ENCODE results near the gene PPFIA4. TPM values are rescaled to one million over a fixed set of nuclear protein-coding genes. Genes with fewer than 3 reads are reported as not detected.

The PPFIA4 gene
- polyA plus RNA-seq, 3 donors from 2014 or later = not detected

- no peak for DNase-seq
- Mint-ChIP-seq H3K27me3 (ENCODE audit: low read depth in 3 of 3) (peaks cover 4 to 13% (median 7%) of the 10 kb centered on the region in 3 donors), H3K4me3 (no peak overlapping the region), H3K36me3 (no peaks in the 10 kb centered on the region), H3K27ac (no peak overlapping the region), H3K4me1 (no peaks in the 10 kb centered on the region), H3K9me3 (no peaks in the 10 kb centered on the region)
These were observed 14.4 kb downstream of the PPFIA4 start for GRCh38 chr1:203040513-203041275.

- Mint-ChIP-seq H3K27me3 (ENCODE audit: low read depth in 3 of 3) (peaks cover 1 to 13% (median 5%) of the 10 kb centered on the region in 3 donors), H3K27ac (no peak overlapping the region)
These were observed 15.2 kb downstream of the PPFIA4 start for GRCh38 chr1:203041351-203041932.

GRCh38 chr1:203043830-203044545 is 17.7 kb downstream of the PPFIA4 start:
- Mint-ChIP-seq H3K27ac (no peak overlapping the region), H3K4me3 (no peak overlapping the region), H3K27me3 (ENCODE audit: low read depth in 3 of 3) (peaks cover 1 to 10% (median 5%) of the 10 kb centered on the region in 3 donors), H3K36me3 (no peaks in the 10 kb centered on the region), H3K4me1 (no peaks in the 10 kb centered on the region), H3K9me3 (no peaks in the 10 kb centered on the region)
- no peak for DNase-seq

More at GRCh38 chr1:203041351-203041932, 15.2 kb downstream of the PPFIA4 start:
- no peaks in the 10 kb centered on the region for H3K36me3 Mint-ChIP-seq
- no peak for DNase-seq
- H3K9me3 Mint-ChIP-seq = no peaks in the 10 kb centered on the region
- H3K4me3 Mint-ChIP-seq = no peak overlapping the region
- H3K4me1 Mint-ChIP-seq = no peaks in the 10 kb centered on the region

GRCh38 chr1:203044546-203045250 is 18.4 kb downstream of the PPFIA4 start:
- no peak for DNase-seq
- peaks cover 1 to 6% (median 2%) of the 10 kb centered on the region in 3 donors for H3K27me3 Mint-ChIP-seq (ENCODE audit: low read depth in 3 of 3)
- no peaks in the 10 kb centered on the region for H3K36me3 Mint-ChIP-seq
- no peak overlapping the region for H3K27ac Mint-ChIP-seq
- no peaks in the 10 kb centered on the region for H3K9me3 Mint-ChIP-seq
- H3K4me3 Mint-ChIP-seq = no peak overlapping the region
- H3K4me1 Mint-ChIP-seq = no peaks in the 10 kb centered on the region

GRCh38 chr1:203045336-203045735 is 19.0 kb downstream of the PPFIA4 start:
- Mint-ChIP-seq H3K36me3 (no peaks in the 10 kb centered on the region), H3K9me3 (no peaks in the 10 kb centered on the region), H3K4me3 (no peak overlapping the region), H3K4me1 (no peaks in the 10 kb centered on the region), H3K27ac (no peak overlapping the region), H3K27me3 (ENCODE audit: low read depth in 3 of 3) (peaks cover 1 to 6% (median 2%) of the 10 kb centered on the region in 3 donors)
- no peak for DNase-seq

GRCh38 chr1:203045821-203046594 is 19.7 kb downstream of the PPFIA4 start:
- Mint-ChIP-seq H3K36me3 (no peaks in the 10 kb centered on the region), H3K27ac (no peak overlapping the region), H3K4me1 (no peaks in the 10 kb centered on the region), H3K9me3 (no peaks in the 10 kb centered on the region), H3K27me3 (ENCODE audit: low read depth in 3 of 3) (peaks cover 1 to 6% (median 2%) of the 10 kb centered on the region in 3 donors), H3K4me3 (no peak overlapping the region)
- DNase-seq = no peak

GRCh38 chr1:203046984-203047630 is 20.8 kb downstream of the PPFIA4 start:
- no peaks in the 10 kb centered on the region for H3K4me1 Mint-ChIP-seq

GRCh38 chr1:203048086-203048485 is 21.8 kb downstream of the PPFIA4 start:
- peaks cover 3 to 9% (median 6%) of the 10 kb centered on the region in 3 donors for H3K27me3 Mint-ChIP-seq (ENCODE audit: low read depth in 3 of 3)
- DNase-seq = no peak
- H3K4me1 Mint-ChIP-seq = no peaks in the 10 kb centered on the region
- no peaks in the 10 kb centered on the region for H3K9me3 Mint-ChIP-seq
- no peaks in the 10 kb centered on the region for H3K36me3 Mint-ChIP-seq
- no peak overlapping the region for H3K27ac Mint-ChIP-seq
- no peak overlapping the region for H3K4me3 Mint-ChIP-seq

More at GRCh38 chr1:203046984-203047630, 20.8 kb downstream of the PPFIA4 start:
- no peaks in the 10 kb centered on the region for H3K36me3 Mint-ChIP-seq
- H3K27ac Mint-ChIP-seq = no peak overlapping the region
- H3K4me3 Mint-ChIP-seq = no peak overlapping the region
- DNase-seq = no peak
- peaks cover 1 to 9% (median 6%) of the 10 kb centered on the region in 3 donors for H3K27me3 Mint-ChIP-seq (ENCODE audit: low read depth in 3 of 3)
- no peaks in the 10 kb centered on the region for H3K9me3 Mint-ChIP-seq

- no peaks in the 10 kb centered on the region for H3K4me1 Mint-ChIP-seq
- H3K4me3 Mint-ChIP-seq = no peak overlapping the region
- H3K27ac Mint-ChIP-seq = no peak overlapping the region
- no peak for DNase-seq
- H3K9me3 Mint-ChIP-seq = no peaks in the 10 kb centered on the region
- no peaks in the 10 kb centered on the region for H3K36me3 Mint-ChIP-seq
- H3K27me3 Mint-ChIP-seq (ENCODE audit: low read depth in 3 of 3) = peaks cover 3 to 9% (median 6%) of the 10 kb centered on the region in 3 donors
These were observed 22.3 kb downstream of the PPFIA4 start for GRCh38 chr1:203048555-203049051.

- Mint-ChIP-seq H3K4me1 (no peaks in the 10 kb centered on the region), H3K27ac (no peak overlapping the region), H3K36me3 (no peaks in the 10 kb centered on the region), H3K27me3 (ENCODE audit: low read depth in 3 of 3) (peaks cover 3 to 9% (median 6%) of the 10 kb centered on the region in 3 donors), H3K9me3 (no peaks in the 10 kb centered on the region), H3K4me3 (no peak overlapping the region)
- DNase-seq = no peak
These were observed 22.8 kb downstream of the PPFIA4 start for GRCh38 chr1:203049077-203049476.

- Mint-ChIP-seq H3K4me3 (no peak overlapping the region), H3K4me1 (no peaks in the 10 kb centered on the region), H3K36me3 (no peaks in the 10 kb centered on the region), H3K27me3 (ENCODE audit: low read depth in 3 of 3) (peaks cover 3 to 12% (median 6%) of the 10 kb centered on the region in 3 donors), H3K9me3 (no peaks in the 10 kb centered on the region), H3K27ac (no peak overlapping the region)
- no peak for DNase-seq
These were observed 23.4 kb downstream of the PPFIA4 start for GRCh38 chr1:203049576-203050180.

- no peak overlapping the region for H3K27ac Mint-ChIP-seq
These were observed 24.5 kb downstream of the PPFIA4 start for GRCh38 chr1:203050826-203051225.

More at GRCh38 chr1:203050826-203051225, 24.5 kb downstream of the PPFIA4 start:
- Mint-ChIP-seq H3K4me1 (no peaks in the 10 kb centered on the region), H3K36me3 (no peaks in the 10 kb centered on the region), H3K27me3 (ENCODE audit: low read depth in 3 of 3) (peaks cover 3 to 10% (median 5%) of the 10 kb centered on the region in 3 donors), H3K4me3 (no peak overlapping the region), H3K9me3 (no peaks in the 10 kb centered on the region)
- DNase-seq = no peak

Data from immature natural killer cell (primary cell).